ENCODE results near the gene E2F4.

DNA sequence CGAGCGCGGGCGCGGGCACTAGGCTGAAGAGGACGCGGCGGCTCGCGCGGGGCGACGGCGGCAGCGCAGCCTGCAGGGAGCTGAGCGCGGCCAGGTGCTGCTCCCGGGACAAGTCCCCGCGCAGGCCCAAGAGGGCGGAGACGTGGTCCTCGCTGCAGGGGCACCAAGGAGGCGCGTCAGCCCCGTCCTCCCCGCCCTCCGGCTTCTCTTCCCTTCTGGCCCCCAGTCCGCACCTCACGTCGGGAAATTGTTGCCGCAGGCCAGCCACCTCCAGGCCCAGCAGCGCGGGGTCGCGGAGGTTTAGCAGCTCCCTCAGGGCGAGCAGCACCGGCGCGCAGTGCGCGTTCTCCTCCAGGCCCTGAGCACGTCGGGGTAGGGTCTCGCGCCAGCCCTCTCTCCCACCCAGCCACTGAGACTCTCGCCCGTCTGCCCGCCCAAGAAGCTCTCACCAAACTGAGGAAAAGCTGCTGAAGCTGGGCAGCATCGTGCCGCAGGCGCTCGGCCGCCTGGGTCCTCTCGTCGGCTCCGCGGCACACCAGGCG lies 7.4 kb upstream of the E2F4 start:
- TF ChIP-seq CTCF (conservative IDR thresholded peaks at IDR 0.05; ENCODE audit: low read depth in 2 of 2) (no peak), POLR2AphosphoS5 (IDR thresholded peaks at IDR 0.05; ENCODE audit: low read depth) (no peak)
